Pons (tissue), 1 donor: ENCODE data around the gene PACSIN2.

Source experiments
- DNase-seq: peaks from one replicate; pipeline ENCODE4 v3.0.0-alpha.2; 2016; ENCODE audit warnings: low spot score

The PACSIN2 gene

GRCh38 chr22:42883121-42883520, 131.8 kb downstream of the PACSIN2 start:
- no peak for DNase-seq

GRCh38 chr22:42881982-42882656, 132.8 kb downstream of the PACSIN2 start:
- no peak for DNase-seq

GRCh38 chr22:42881298-42881697, 133.7 kb downstream of the PACSIN2 start:
- no peak for DNase-seq

GRCh38 chr22:42880815-42881214, 134.1 kb downstream of the PACSIN2 start:
- DNase-seq: no peak

GRCh38 chr22:42879371-42880021, 135.5 kb downstream of the PACSIN2 start:
- no peak for DNase-seq

- no peak for DNase-seq
These were observed 136.2 kb downstream of the PACSIN2 start for GRCh38 chr22:42878561-42879305.

- DNase-seq: no peak
These were observed 137.2 kb downstream of the PACSIN2 start for GRCh38 chr22:42877597-42878340.

- no peak for DNase-seq
These were observed 137.8 kb downstream of the PACSIN2 start for GRCh38 chr22:42877158-42877557.

GRCh38 chr22:42876041-42876440, 138.9 kb downstream of the PACSIN2 start:
- no peak for DNase-seq

- DNase-seq: no peak
These were observed 140.9 kb downstream of the PACSIN2 start for GRCh38 chr22:42874010-42874409.

- no peak for DNase-seq
These were observed 141.6 kb downstream of the PACSIN2 start for GRCh38 chr22:42873356-42873755.

- no peak for DNase-seq
These were observed 142.1 kb downstream of the PACSIN2 start for GRCh38 chr22:42872821-42873220.

- DNase-seq: no peak
These were observed 143.6 kb downstream of the PACSIN2 start for GRCh38 chr22:42871146-42872050.

GRCh38 chr22:42869888-42870480, 145.0 kb downstream of the PACSIN2 start:
- DNase-seq: no peak

- no peak for DNase-seq
These were observed 145.5 kb downstream of the PACSIN2 start for GRCh38 chr22:42869463-42869862.

GRCh38 chr22:42868751-42869251, 146.1 kb downstream of the PACSIN2 start:
- peak; percentile 37 for DNase-seq

- DNase-seq: no peak
These were observed 148.8 kb downstream of the PACSIN2 start for GRCh38 chr22:42866100-42866499.

- DNase-seq: no peak
These were observed 149.4 kb downstream of the PACSIN2 start for GRCh38 chr22:42865536-42865935.

- no peak for DNase-seq
These were observed 151.5 kb downstream of the PACSIN2 start for GRCh38 chr22:42863349-42863961.

GRCh38 chr22:42862045-42862734, 152.8 kb downstream of the PACSIN2 start:
- DNase-seq: no peak
